Measurements from ENCODE around the gene NTSR1.

The NTSR1 gene

DNA sequence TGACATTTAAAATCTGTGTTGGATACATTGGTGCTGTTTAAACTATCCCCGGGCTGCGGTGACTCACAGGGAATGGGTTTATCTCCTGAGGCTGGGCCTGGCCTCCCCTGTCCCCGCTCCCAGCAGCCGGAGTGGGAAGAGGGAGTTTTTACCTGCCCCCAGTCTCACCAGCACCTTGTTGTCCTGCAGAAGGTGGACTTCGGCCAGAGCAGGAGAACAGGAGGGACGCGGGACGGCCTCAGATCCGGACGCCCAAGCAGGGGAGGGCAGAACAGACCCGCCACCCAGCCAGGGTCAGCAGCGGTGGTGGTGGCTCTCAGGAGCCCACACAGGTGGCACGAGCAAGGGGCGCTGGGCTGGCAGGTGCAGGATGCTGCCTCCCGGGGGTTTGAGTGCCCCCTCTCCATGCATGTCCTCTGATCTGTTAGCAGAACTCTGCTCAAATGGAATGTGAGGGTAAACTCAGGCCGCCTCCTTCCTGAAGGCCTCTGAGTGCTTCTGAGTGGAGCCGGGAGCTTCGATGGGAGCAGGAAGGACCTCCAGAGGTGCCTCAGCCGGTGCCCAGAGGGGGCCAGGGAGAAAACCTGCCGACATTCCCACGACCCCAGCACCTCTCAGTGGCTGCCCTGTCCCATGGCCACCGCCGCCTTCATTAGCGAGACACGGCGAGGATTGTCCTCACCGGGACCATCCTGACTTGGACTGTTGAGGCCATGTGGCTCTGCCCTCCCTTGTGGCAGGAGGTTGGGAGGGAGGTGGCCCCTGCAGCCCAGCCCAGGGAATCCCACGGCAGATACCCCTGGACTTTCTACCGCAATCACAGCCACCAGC lies 44.2 kb downstream of the NTSR1 start:
- TF ChIP-seq, protein P1, sequence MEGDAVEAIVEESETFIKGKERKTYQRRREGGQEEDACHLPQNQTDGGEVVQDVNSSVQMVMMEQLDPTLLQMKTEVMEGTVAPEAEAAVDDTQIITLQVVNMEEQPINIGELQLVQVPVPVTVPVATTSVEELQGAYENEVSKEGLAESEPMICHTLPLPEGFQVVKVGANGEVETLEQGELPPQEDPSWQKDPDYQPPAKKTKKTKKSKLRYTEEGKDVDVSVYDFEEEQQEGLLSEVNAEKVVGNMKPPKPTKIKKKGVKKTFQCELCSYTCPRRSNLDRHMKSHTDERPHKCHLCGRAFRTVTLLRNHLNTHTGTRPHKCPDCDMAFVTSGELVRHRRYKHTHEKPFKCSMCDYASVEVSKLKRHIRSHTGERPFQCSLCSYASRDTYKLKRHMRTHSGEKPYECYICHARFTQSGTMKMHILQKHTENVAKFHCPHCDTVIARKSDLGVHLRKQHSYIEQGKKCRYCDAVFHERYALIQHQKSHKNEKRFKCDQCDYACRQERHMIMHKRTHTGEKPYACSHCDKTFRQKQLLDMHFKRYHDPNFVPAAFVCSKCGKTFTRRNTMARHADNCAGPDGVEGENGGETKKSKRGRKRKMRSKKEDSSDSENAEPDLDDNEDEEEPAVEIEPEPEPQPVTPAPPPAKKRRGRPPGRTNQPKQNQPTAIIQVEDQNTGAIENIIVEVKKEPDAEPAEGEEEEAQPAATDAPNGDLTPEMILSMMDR (IDR thresholded peaks at IDR 0.05; ENCODE audit: low read depth, low read length) = no peak
- peak in 1 of 2 donors; percentile 31 for DNase-seq (ENCODE audit: low read depth in 2 of 2)
- H3K4me3 ChIP-seq (replicated peaks in 1 of 2; ENCODE audit: low read depth in 2 of 2, low read length in 2 of 2) = no peak overlapping the region

DNA sequence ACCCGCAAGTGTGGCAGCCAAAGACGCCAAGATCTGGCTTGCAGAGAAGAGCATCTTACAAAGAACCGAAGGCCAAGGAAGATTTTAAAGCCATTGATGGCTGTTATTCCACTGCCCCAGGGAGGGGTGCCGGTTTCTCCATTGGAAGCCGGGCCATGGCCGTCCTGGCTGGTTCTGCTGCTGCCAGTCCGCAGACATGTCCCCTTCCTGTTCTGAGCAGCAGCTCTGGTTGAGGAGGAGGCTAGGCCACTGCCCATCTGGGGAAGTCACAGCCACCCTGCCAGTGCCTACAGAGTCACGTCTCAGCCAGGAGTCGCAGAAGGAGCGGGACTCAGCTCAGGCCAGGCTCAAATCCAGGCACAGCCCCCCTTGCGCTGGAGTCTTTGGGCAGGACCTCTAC lies 45.0 kb downstream of the NTSR1 start:
- TF ChIP-seq, protein P1 (IDR thresholded peaks at IDR 0.05; ENCODE audit: low read depth, low read length) = no peak
- DNase-seq (ENCODE audit: low read depth in 2 of 2) = no peak

DNA sequence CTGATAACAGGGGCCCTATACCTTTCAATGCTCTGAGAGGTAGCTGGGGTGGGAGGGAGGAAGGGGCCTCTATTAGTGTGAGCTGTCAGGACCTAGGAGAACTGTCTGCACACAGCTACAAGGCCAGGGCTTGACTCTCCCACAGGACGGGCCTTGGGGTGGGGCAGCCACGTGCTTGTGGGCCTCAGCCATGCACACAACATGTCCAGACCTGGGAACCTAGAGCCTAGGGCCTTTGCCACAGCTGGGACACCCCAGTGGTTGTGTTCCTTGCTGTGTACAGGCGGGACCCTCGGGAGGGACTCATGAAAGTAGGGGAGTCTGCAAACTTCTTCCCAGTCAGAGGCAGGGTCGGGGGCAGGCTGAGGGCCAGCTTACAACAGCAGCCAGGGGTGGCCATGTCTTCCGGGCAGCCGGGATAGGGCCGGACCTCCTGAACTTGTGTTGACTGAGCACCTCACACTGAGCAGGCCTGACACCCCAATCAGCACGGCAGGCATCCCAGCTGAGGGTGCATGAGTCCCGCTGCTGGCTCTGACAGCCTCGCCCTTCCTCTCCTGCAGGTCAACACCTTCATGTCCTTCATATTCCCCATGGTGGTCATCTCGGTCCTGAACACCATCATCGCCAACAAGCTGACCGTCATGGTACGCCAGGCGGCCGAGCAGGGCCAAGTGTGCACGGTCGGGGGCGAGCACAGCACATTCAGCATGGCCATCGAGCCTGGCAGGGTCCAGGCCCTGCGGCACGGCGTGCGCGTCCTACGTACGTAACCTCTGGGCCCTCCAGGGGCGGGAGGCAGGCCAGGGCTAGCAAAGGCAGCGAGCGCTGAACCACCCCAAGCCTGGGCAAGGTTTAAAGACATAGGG lies 45.7 kb downstream of the NTSR1 start:
- no peak overlapping the region for H3K4me3 ChIP-seq (replicated peaks in 1 of 2; ENCODE audit: low read depth in 2 of 2, low read length in 2 of 2)
- TF ChIP-seq, protein P1 (IDR thresholded peaks at IDR 0.05; ENCODE audit: low read depth, low read length) = no peak
- DNase-seq (ENCODE audit: low read depth in 2 of 2) = no peak

More for the DNA sequence above, 45.0 kb downstream of the NTSR1 start:
- no peak overlapping the region for H3K4me3 ChIP-seq (replicated peaks in 1 of 2; ENCODE audit: low read depth in 2 of 2, low read length in 2 of 2)

DNA sequence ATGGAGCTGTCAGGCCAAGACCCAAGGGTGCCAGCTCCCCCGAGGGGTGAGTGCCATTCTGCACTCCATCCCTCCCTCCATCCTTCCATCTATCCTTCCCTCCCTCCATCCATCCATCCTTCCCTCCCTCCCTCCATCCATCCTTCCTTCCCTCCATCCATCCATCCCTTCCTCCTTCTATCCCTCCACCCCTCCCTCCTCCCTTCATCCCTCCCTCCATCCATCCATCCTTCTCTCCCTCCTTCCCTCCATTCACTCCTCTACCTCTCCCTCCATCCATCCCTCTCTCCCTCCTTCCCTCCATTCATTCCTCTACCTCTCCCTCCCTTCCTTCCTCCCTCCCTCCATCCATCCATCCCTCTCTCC lies 46.3 kb downstream of the NTSR1 start:
- TF ChIP-seq, protein P1 (IDR thresholded peaks at IDR 0.05; ENCODE audit: low read depth, low read length) = no peak
- DNase-seq (ENCODE audit: low read depth in 2 of 2) = no peak
- H3K4me3 ChIP-seq (replicated peaks in 1 of 2; ENCODE audit: low read depth in 2 of 2, low read length in 2 of 2) = no peak overlapping the region

DNA sequence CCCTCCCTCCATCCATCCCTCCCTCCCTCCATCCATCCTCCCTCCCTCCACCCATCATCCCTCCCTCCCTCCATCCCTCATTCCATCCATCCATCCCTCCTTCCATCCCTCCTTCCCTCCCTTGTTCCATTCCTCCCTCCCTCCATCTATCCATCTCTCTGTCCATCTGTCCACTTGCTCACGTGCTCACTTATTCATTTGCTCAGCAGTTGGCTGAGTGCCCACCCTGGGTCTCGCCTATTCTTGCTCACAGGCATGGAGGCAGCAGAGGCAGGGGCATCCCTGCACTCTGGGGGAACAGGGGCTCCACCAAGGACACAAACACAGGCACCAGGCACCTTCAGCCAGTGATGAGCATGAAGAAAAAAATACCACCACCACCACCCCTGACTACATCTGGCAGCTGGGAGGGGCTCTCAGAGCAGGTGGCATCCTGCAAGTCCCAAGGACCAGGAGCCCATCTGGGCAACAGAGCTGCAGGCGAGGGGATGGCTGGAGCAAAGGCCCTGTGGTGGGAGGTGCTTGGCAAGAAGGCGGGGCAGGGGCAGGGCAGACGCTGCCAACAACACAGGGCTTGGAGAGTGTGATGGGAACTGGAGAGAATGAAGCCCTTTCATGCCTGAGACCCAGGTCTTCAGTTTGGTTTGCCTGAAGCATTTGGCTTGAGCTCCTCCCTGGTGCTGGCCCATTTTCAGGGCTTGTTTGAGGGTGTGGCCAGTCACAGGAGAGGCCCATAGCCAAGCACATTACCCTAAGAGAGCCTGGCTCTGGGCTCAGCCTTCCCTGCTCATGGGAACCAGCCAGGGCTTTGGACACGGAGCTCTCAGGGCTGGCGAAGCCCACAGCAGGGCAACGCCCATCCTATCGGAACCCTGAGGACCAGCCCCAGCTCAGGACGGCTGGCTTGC lies 47.4 kb downstream of the NTSR1 start:
- H3K4me3 ChIP-seq (replicated peaks in 1 of 2; ENCODE audit: low read depth in 2 of 2, low read length in 2 of 2) = no peak overlapping the region
- DNase-seq (ENCODE audit: low read depth in 2 of 2) = no peak
- TF ChIP-seq, protein P1 (IDR thresholded peaks at IDR 0.05; ENCODE audit: low read depth, low read length) = no peak

DNA sequence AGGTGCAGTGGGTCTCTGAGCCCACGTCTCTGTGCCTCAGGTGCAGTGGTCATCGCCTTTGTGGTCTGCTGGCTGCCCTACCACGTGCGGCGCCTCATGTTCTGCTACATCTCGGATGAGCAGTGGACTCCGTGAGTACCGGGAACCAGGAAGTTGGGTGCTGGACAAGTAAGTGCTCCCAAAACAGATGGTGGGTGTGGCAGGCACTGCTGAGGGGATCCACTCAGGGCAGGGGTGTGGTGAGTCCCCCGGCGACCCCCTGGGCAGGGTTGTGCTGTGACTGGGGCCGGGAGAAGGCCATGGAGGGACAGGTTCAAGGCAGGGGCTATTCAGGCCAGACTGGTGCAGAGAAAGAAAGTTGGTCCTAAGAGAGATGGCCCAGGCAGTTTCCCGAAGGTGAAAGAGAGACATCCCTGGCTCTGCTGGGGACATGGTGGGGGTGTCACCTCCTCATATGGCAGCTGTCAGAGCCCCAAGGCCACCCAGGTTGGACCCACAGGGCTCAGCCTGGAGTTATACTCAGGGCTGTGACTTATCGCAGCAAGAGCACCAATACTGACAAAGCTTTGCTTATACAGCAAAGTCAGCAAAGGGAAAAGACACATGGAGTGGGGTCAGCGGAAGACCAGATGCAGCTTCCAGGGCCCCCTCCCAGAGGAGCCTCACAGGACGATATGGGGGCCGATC lies 49.7 kb downstream of the NTSR1 start:
- TF ChIP-seq, protein P1 (IDR thresholded peaks at IDR 0.05; ENCODE audit: low read depth, low read length) = no peak
- H3K4me3 ChIP-seq (replicated peaks in 1 of 2; ENCODE audit: low read depth in 2 of 2, low read length in 2 of 2) = no peak overlapping the region
- no peak for DNase-seq (ENCODE audit: low read depth in 2 of 2)
